ENCODE measurements around the gene RGSL1.
"Not testable (repeated sequence)": the region's sequence is repeated elsewhere in the genome, so short reads cannot be mapped to it uniquely, and the experiment has no call there.

The RGSL1 gene

GRCh38 chr1:182527680-182528079, 77.7 kb downstream of the RGSL1 start:
- no peak overlapping the region for H3K27ac ChIP-seq
- H3K4me3 ChIP-seq = no peak overlapping the region

GRCh38 chr1:182528206-182528605, 78.3 kb downstream of the RGSL1 start:
- not testable (repeated sequence) for H3K27ac ChIP-seq, H3K4me3 ChIP-seq

GRCh38 chr1:182533896-182534295, 84.0 kb downstream of the RGSL1 start:
- Histone ChIP-seq H3K27ac (no peak overlapping the region), H3K4me3 (no peak overlapping the region)

GRCh38 chr1:182549346-182549745, 99.4 kb downstream of the RGSL1 start:
- H3K4me3 ChIP-seq = no peak overlapping the region
- no peak overlapping the region for H3K27ac ChIP-seq

GRCh38 chr1:182549811-182550210, 99.9 kb downstream of the RGSL1 start:
- no peak overlapping the region for H3K4me3 ChIP-seq
- H3K27ac ChIP-seq = no peak overlapping the region

- H3K27ac ChIP-seq = no peak overlapping the region
- no peak overlapping the region for H3K4me3 ChIP-seq
Observed at GRCh38 chr1:182552527-182552926, 102.6 kb downstream of the RGSL1 start.

- Histone ChIP-seq H3K4me3 (no peak overlapping the region), H3K27ac (no peak overlapping the region)
Observed at GRCh38 chr1:182555493-182555892, 105.5 kb downstream of the RGSL1 start.

GRCh38 chr1:182556279-182556678, 106.3 kb downstream of the RGSL1 start:
- H3K4me3 ChIP-seq = no peak overlapping the region
- no peak overlapping the region for H3K27ac ChIP-seq

- Histone ChIP-seq H3K27ac (no peak overlapping the region), H3K4me3 (no peak overlapping the region)
Observed at GRCh38 chr1:182560392-182560984, 110.5 kb downstream of the RGSL1 start.

GRCh38 chr1:182561456-182561855, 111.5 kb downstream of the RGSL1 start:
- Histone ChIP-seq H3K27ac (no peak overlapping the region), H3K4me3 (no peak overlapping the region)

- H3K4me3 ChIP-seq = no peak overlapping the region
Observed at GRCh38 chr1:182563095-182563494, 113.1 kb downstream of the RGSL1 start.

GRCh38 chr1:182564406-182565004, 114.6 kb downstream of the RGSL1 start:
- H3K27ac ChIP-seq = no peak overlapping the region

More at GRCh38 chr1:182563095-182563494, 113.1 kb downstream of the RGSL1 start:
- H3K27ac ChIP-seq = no peak overlapping the region

GRCh38 chr1:182565537-182565936, 115.6 kb downstream of the RGSL1 start:
- no peak overlapping the region for H3K27ac ChIP-seq
- H3K4me3 ChIP-seq = no peak overlapping the region

More at GRCh38 chr1:182564406-182565004, 114.6 kb downstream of the RGSL1 start:
- H3K4me3 ChIP-seq = no peak overlapping the region

- Histone ChIP-seq H3K4me3 (no peak overlapping the region), H3K27ac (no peak overlapping the region)
Observed at GRCh38 chr1:182567629-182568028, 117.7 kb downstream of the RGSL1 start.

GRCh38 chr1:182568647-182569284, 118.8 kb downstream of the RGSL1 start:
- no peak overlapping the region for H3K4me3 ChIP-seq
- peak overlapping the region in 1 of 21 experiments; percentile 35 for H3K27ac ChIP-seq

GRCh38 chr1:182569939-182570610, 120.1 kb downstream of the RGSL1 start:
- Histone ChIP-seq H3K27ac (peak overlapping the region in 1 of 21 experiments; percentile 55), H3K4me3 (no peak overlapping the region)

GRCh38 chr1:182570611-182570970, 120.6 kb downstream of the RGSL1 start:
- H3K27ac ChIP-seq = peak overlapping the region in 1 of 21 experiments; percentile 55
- H3K4me3 ChIP-seq = no peak overlapping the region

GRCh38 chr1:182574156-182574555, 124.2 kb downstream of the RGSL1 start:
- H3K4me3 ChIP-seq = no peak overlapping the region
- H3K27ac ChIP-seq = no peak overlapping the region

- no peak overlapping the region for H3K27ac ChIP-seq
Observed at GRCh38 chr1:182575540-182576149, 125.7 kb downstream of the RGSL1 start.

GRCh38 chr1:182580736-182581135, 130.8 kb downstream of the RGSL1 start:
- Histone ChIP-seq H3K27ac (no peak overlapping the region), H3K4me3 (no peak overlapping the region)

More at GRCh38 chr1:182575540-182576149, 125.7 kb downstream of the RGSL1 start:
- H3K4me3 ChIP-seq = no peak overlapping the region
